NCI-H2196 (cell line): ENCODE measurements around the gene GSTP1.
"Not testable (repeated sequence)": the region's sequence is repeated elsewhere in the genome, so short reads cannot be mapped to it uniquely, and the experiment has no call there.

ENCODE experiments used
- DNase-seq: peaks from one replicate; lab custom pipeline; 2025; ENCODE audit not compliant: unreplicated experiment; lab: John Stamatoyannopoulos, UW

The GSTP1 gene

GRCh38 chr11:67583247-67584204 lies at the start of gene GSTP1:
GSTP1 (plus strand) TSS chr11:67583812; CDS start chr11:67583844, 32 bp downstream.
- DNase-seq, result peak; percentile 90

- DNase-seq, result peak; percentile 13
Observed at GRCh38 chr11:67534070-67534679, 49.4 kb upstream of the GSTP1 start.

GRCh38 chr11:67535561-67535960 lies 48.1 kb upstream of the GSTP1 start:
- DNase-seq, result no peak

GRCh38 chr11:67538306-67538705 lies 45.3 kb upstream of the GSTP1 start:
- DNase-seq, result no peak

- no peak for DNase-seq
Observed at GRCh38 chr11:67538823-67539505, 44.6 kb upstream of the GSTP1 start.

- DNase-seq, result no peak
Observed at GRCh38 chr11:67539550-67539949, 44.1 kb upstream of the GSTP1 start.

- DNase-seq, result no peak
Observed at GRCh38 chr11:67541198-67541597, 42.4 kb upstream of the GSTP1 start.

GRCh38 chr11:67542169-67542568 lies 41.4 kb upstream of the GSTP1 start:
- no peak for DNase-seq

GRCh38 chr11:67542971-67543370 lies 40.6 kb upstream of the GSTP1 start:
- DNase-seq, result no peak

- DNase-seq, result no peak
Observed at GRCh38 chr11:67543585-67543984, 40.0 kb upstream of the GSTP1 start.

GRCh38 chr11:67544616-67545242 lies 38.9 kb upstream of the GSTP1 start:
- DNase-seq, result no peak

- DNase-seq, result peak; percentile 23
Observed at GRCh38 chr11:67545280-67545679, 38.3 kb upstream of the GSTP1 start.

GRCh38 chr11:67548112-67548511 lies 35.5 kb upstream of the GSTP1 start:
- not testable (repeated sequence) for DNase-seq

GRCh38 chr11:67548555-67549110 lies 35.0 kb upstream of the GSTP1 start:
- no peak for DNase-seq

GRCh38 chr11:67551127-67551526 lies 32.5 kb upstream of the GSTP1 start:
- DNase-seq, result no peak

GRCh38 chr11:67551697-67552096 lies 31.9 kb upstream of the GSTP1 start:
- DNase-seq, result not testable (repeated sequence)

GRCh38 chr11:67556244-67556643 lies 27.4 kb upstream of the GSTP1 start:
- DNase-seq, result no peak

- no peak for DNase-seq
Observed at GRCh38 chr11:67558084-67558772, 25.4 kb upstream of the GSTP1 start.

GRCh38 chr11:67561971-67562619 lies 21.5 kb upstream of the GSTP1 start:
- DNase-seq, result no peak
